ENCODE results near the gene LRRN2.

LRRN2 gene

GRCh38 chr1:204592246-204592948 lies 93.1 kb downstream of the LRRN2 start:
- FAIRE-seq = no peak

GRCh38 chr1:204591473-204592090 lies 94.0 kb downstream of the LRRN2 start:
- FAIRE-seq = no peak

GRCh38 chr1:204589409-204590038 lies 96.0 kb downstream of the LRRN2 start:
- FAIRE-seq = no peak

GRCh38 chr1:204588826-204589225 lies 96.7 kb downstream of the LRRN2 start:
- FAIRE-seq = no peak

- no peak for FAIRE-seq
These were observed 97.9 kb downstream of the LRRN2 start for GRCh38 chr1:204587621-204588020.

GRCh38 chr1:204584699-204585372 lies 100.7 kb downstream of the LRRN2 start:
- FAIRE-seq = no peak

- FAIRE-seq = no peak
These were observed 101.5 kb downstream of the LRRN2 start for GRCh38 chr1:204583909-204584632.

GRCh38 chr1:204581759-204582158 lies 103.8 kb downstream of the LRRN2 start:
- no peak for FAIRE-seq

GRCh38 chr1:204580862-204581261 lies 104.7 kb downstream of the LRRN2 start:
- no peak for FAIRE-seq

GRCh38 chr1:204579681-204580080 lies 105.9 kb downstream of the LRRN2 start:
- no peak for FAIRE-seq

GRCh38 chr1:204578867-204579664 lies 106.5 kb downstream of the LRRN2 start:
- no peak for FAIRE-seq

- FAIRE-seq = no peak
These were observed 107.6 kb downstream of the LRRN2 start for GRCh38 chr1:204577794-204578478.

- FAIRE-seq = no peak
These were observed 109.1 kb downstream of the LRRN2 start for GRCh38 chr1:204576422-204576821.

GRCh38 chr1:204575221-204576190 lies 110.0 kb downstream of the LRRN2 start:
- no peak for FAIRE-seq

- no peak for FAIRE-seq
These were observed 110.7 kb downstream of the LRRN2 start for GRCh38 chr1:204574865-204575163.

GRCh38 chr1:204574016-204574864 lies 111.3 kb downstream of the LRRN2 start:
- FAIRE-seq = no peak

- FAIRE-seq = no peak
These were observed 112.3 kb downstream of the LRRN2 start for GRCh38 chr1:204572923-204573922.

GRCh38 chr1:204571631-204572030 lies 113.9 kb downstream of the LRRN2 start:
- no peak for FAIRE-seq

All from islet of Langerhans (tissue), 1 donor.